ENCODE measurements around the gene WAS.
"Not testable (repeated sequence)": the region's sequence is repeated elsewhere in the genome, so short reads cannot be mapped to it uniquely, and the experiment has no call there.

The WAS gene

DNA sequence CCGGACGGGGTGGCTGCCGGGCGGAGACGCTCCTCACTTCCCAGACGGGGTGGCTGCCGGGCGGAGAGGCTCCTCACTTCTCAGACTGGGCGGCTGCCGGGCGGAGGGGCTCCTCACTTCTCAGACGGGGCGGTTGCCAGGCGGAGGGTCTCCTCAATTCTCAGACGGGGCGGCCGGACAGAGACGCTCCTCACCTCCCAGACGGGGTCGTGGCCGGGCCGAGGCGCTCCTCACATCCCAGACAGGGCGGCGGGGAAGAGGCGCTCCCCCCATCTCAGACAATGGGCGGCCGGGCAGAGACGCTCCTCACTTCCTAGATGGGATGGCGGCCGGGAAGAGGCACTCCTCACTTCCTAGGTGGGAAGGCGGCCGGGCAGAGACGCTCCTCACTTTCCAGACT lies 23.9 kb upstream of the WAS start:
- not testable (repeated sequence) for H3K23ac ChIP-seq (ENCODE audit: low read length in 2 of 2); H3K27ac ChIP-seq (ENCODE audit: low read length, poor library complexity, severe bottlenecking); H3K4me2 ChIP-seq (ENCODE audit: low read length, poor library complexity, severe bottlenecking); H2BK120ac ChIP-seq (ENCODE audit: low read depth, low read length); H4K8ac ChIP-seq (ENCODE audit: low read length); H2BK5ac ChIP-seq (ENCODE audit: low read depth, low read length, poor library complexity, severe bottlenecking); H2BK15ac ChIP-seq (ENCODE audit: low read depth, poor library complexity, severe bottlenecking); H3K4me1 ChIP-seq (ENCODE audit: control insufficient read depth, insufficient read depth, low read depth, low read length); H3K4ac ChIP-seq (ENCODE audit: low read depth in 1 of 2, low read length in 2 of 2); H4K91ac ChIP-seq (ENCODE audit: low read length); H3K14ac ChIP-seq (ENCODE audit: low read length in 2 of 2); H3K9me3 ChIP-seq (ENCODE audit: control insufficient read depth, low read length); H2BK12ac ChIP-seq (ENCODE audit: low read length in 2 of 2); H3K9ac ChIP-seq (ENCODE audit: low read length); H3K36me3 ChIP-seq (ENCODE audit: control insufficient read depth in 1 of 2, insufficient read depth in 2 of 2, low read depth in 1 of 2, low read length in 2 of 2); H3K27me3 ChIP-seq (ENCODE audit: control insufficient read depth in 1 of 2, insufficient read depth in 1 of 2, low read length in 2 of 2); H3K4me3 ChIP-seq (ENCODE audit: insufficient read depth in 1 of 2, low read depth in 1 of 2, low read length in 2 of 2); H3K18ac ChIP-seq (ENCODE audit: low read depth in 1 of 2, low read length in 2 of 2); DNase-seq; H2AFZ ChIP-seq (ENCODE audit: low read depth, low read length); H3K79me1 ChIP-seq (replicated peaks; ENCODE audit: low read length, poor library complexity, severe bottlenecking); H2AK5ac ChIP-seq (ENCODE audit: low read length, severe bottlenecking)
- WGBS = 89% methylated on average over 9 of the region's 34 CpGs

DNA sequence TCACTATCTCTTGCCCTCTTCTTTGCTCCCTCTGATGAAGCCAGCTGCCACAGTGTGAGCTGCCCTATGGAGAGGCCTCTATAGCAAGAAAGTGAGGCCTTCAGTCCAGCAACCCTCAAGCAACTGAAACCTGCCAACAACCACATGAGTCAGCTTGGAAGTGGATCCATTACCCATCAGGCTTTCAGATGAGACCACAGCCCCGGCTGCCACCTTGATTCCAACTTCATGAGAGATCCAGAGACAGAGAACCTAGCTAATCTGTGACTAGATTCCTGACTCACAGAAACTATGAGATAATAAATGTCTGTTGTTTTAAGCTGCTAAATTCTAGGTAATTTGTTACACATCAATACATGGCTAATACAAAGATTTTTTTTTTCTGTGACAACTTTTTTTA lies 20.4 kb upstream of the WAS start:
- no peak overlapping the region for H4K91ac ChIP-seq (ENCODE audit: low read length)

DNA sequence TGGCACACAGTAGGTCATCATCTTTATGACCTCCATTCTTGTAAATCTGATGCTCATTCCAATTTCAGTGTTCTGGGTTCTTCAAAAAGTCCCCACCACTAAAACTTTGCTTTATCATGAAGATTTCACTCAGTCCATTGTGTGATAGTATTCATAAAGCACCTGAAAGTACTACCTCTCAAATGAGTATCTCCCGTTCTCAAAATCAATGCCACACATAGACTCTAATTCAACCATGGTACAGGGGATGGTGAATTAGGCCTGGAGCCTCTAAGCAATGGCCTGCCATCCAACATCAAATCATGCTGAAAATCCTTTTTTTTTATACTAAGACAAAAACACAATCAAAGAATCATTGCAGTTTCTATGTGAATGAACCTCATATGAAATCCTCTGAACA lies 19.4 kb upstream of the WAS start:
- no peaks in the 10 kb centered on the region for H3K79me1 ChIP-seq (replicated peaks; ENCODE audit: low read length, poor library complexity, severe bottlenecking)
- no peak overlapping the region for H2AK5ac ChIP-seq (ENCODE audit: low read length, severe bottlenecking)
- no peak overlapping the region for H3K23ac ChIP-seq (ENCODE audit: low read length in 2 of 2)
- H2BK15ac ChIP-seq (ENCODE audit: low read depth, poor library complexity, severe bottlenecking) = no peak overlapping the region
- H3K27ac ChIP-seq (ENCODE audit: low read length, poor library complexity, severe bottlenecking) = no peak overlapping the region
- H2BK12ac ChIP-seq (ENCODE audit: low read length in 2 of 2) = no peak overlapping the region
- no peak overlapping the region for H3K4me2 ChIP-seq (ENCODE audit: low read length, poor library complexity, severe bottlenecking)
- H3K27me3 ChIP-seq (ENCODE audit: control insufficient read depth in 1 of 2, insufficient read depth in 1 of 2, low read length in 2 of 2) = peaks cover 0 to 7% of the 10 kb centered on the region in 2 experiments
- H3K36me3 ChIP-seq (ENCODE audit: control insufficient read depth in 1 of 2, insufficient read depth in 2 of 2, low read depth in 1 of 2, low read length in 2 of 2) = no peaks in the 10 kb centered on the region
- H3K14ac ChIP-seq (ENCODE audit: low read length in 2 of 2) = no peak overlapping the region
- no peak overlapping the region for H3K4ac ChIP-seq (ENCODE audit: low read depth in 1 of 2, low read length in 2 of 2)
- WGBS = 100% methylated on average over 1 of the region's 1 CpG
- no peaks in the 10 kb centered on the region for H3K4me1 ChIP-seq (ENCODE audit: control insufficient read depth, insufficient read depth, low read depth, low read length)
- H3K18ac ChIP-seq (ENCODE audit: low read depth in 1 of 2, low read length in 2 of 2) = no peak overlapping the region
- no peak overlapping the region for H4K91ac ChIP-seq (ENCODE audit: low read length)
- no peak overlapping the region for H2BK5ac ChIP-seq (ENCODE audit: low read depth, low read length, poor library complexity, severe bottlenecking)
- H3K4me3 ChIP-seq (ENCODE audit: insufficient read depth in 1 of 2, low read depth in 1 of 2, low read length in 2 of 2) = no peak overlapping the region
- no peak overlapping the region for H3K9ac ChIP-seq (ENCODE audit: low read length)
- H2AFZ ChIP-seq (ENCODE audit: low read depth, low read length) = no peak overlapping the region
- DNase-seq = no peak
- H3K9me3 ChIP-seq (ENCODE audit: control insufficient read depth, low read length) = peaks cover 6% of the 10 kb centered on the region
- no peak overlapping the region for H4K8ac ChIP-seq (ENCODE audit: low read length)
- no peak overlapping the region for H2BK120ac ChIP-seq (ENCODE audit: low read depth, low read length)

More for the DNA sequence above, 20.4 kb upstream of the WAS start:
- Histone ChIP-seq H3K4me2 (ENCODE audit: low read length, poor library complexity, severe bottlenecking) (no peak overlapping the region), H3K27me3 (ENCODE audit: control insufficient read depth in 1 of 2, insufficient read depth in 1 of 2, low read length in 2 of 2) (peaks cover 0 to 7% of the 10 kb centered on the region in 2 experiments), H3K23ac (ENCODE audit: low read length in 2 of 2) (no peak overlapping the region), H3K18ac (ENCODE audit: low read depth in 1 of 2, low read length in 2 of 2) (no peak overlapping the region), H2AFZ (ENCODE audit: low read depth, low read length) (no peak overlapping the region), H3K36me3 (ENCODE audit: control insufficient read depth in 1 of 2, insufficient read depth in 2 of 2, low read depth in 1 of 2, low read length in 2 of 2) (no peaks in the 10 kb centered on the region), H3K4me1 (ENCODE audit: control insufficient read depth, insufficient read depth, low read depth, low read length) (no peaks in the 10 kb centered on the region), H3K4me3 (ENCODE audit: insufficient read depth in 1 of 2, low read depth in 1 of 2, low read length in 2 of 2) (no peak overlapping the region), H3K79me1 (replicated peaks; ENCODE audit: low read length, poor library complexity, severe bottlenecking) (no peaks in the 10 kb centered on the region), H3K4ac (ENCODE audit: low read depth in 1 of 2, low read length in 2 of 2) (no peak overlapping the region), H3K9ac (ENCODE audit: low read length) (no peak overlapping the region), H2AK5ac (ENCODE audit: low read length, severe bottlenecking) (no peak overlapping the region), H2BK120ac (ENCODE audit: low read depth, low read length) (no peak overlapping the region), H4K8ac (ENCODE audit: low read length) (no peak overlapping the region), H2BK12ac (ENCODE audit: low read length in 2 of 2) (no peak overlapping the region), H2BK5ac (ENCODE audit: low read depth, low read length, poor library complexity, severe bottlenecking) (no peak overlapping the region), H3K9me3 (ENCODE audit: control insufficient read depth, low read length) (peaks cover 6% of the 10 kb centered on the region), H3K27ac (ENCODE audit: low read length, poor library complexity, severe bottlenecking) (no peak overlapping the region), H2BK15ac (ENCODE audit: low read depth, poor library complexity, severe bottlenecking) (no peak overlapping the region), H3K14ac (ENCODE audit: low read length in 2 of 2) (no peak overlapping the region)
- 83% methylated on average over 1 of the region's 1 CpG for WGBS
- DNase-seq = no peak

- H4K8ac ChIP-seq (ENCODE audit: low read length) = no peak overlapping the region
- no peaks in the 10 kb centered on the region for H3K36me3 ChIP-seq (ENCODE audit: control insufficient read depth in 1 of 2, insufficient read depth in 2 of 2, low read depth in 1 of 2, low read length in 2 of 2)
- H3K27ac ChIP-seq (ENCODE audit: low read length, poor library complexity, severe bottlenecking) = no peak overlapping the region
- H2BK5ac ChIP-seq (ENCODE audit: low read depth, low read length, poor library complexity, severe bottlenecking) = no peak overlapping the region
- H3K4ac ChIP-seq (ENCODE audit: low read depth in 1 of 2, low read length in 2 of 2) = no peak overlapping the region
- H3K9me3 ChIP-seq (ENCODE audit: control insufficient read depth, low read length) = peaks cover 6% of the 10 kb centered on the region
- no peak overlapping the region for H2AK5ac ChIP-seq (ENCODE audit: low read length, severe bottlenecking)
- H3K4me1 ChIP-seq (ENCODE audit: control insufficient read depth, insufficient read depth, low read depth, low read length) = no peaks in the 10 kb centered on the region
- no peak overlapping the region for H3K18ac ChIP-seq (ENCODE audit: low read depth in 1 of 2, low read length in 2 of 2)
- H3K79me1 ChIP-seq (replicated peaks; ENCODE audit: low read length, poor library complexity, severe bottlenecking) = no peaks in the 10 kb centered on the region
- no peak overlapping the region for H4K91ac ChIP-seq (ENCODE audit: low read length)
- no peak overlapping the region for H2BK120ac ChIP-seq (ENCODE audit: low read depth, low read length)
- no peak overlapping the region for H2AFZ ChIP-seq (ENCODE audit: low read depth, low read length)
- H3K23ac ChIP-seq (ENCODE audit: low read length in 2 of 2) = no peak overlapping the region
- H2BK12ac ChIP-seq (ENCODE audit: low read length in 2 of 2) = no peak overlapping the region
- H3K9ac ChIP-seq (ENCODE audit: low read length) = no peak overlapping the region
- no peak overlapping the region for H3K4me2 ChIP-seq (ENCODE audit: low read length, poor library complexity, severe bottlenecking)
- 100% methylated on average over 1 of the region's 2 CpGs for WGBS
- no peak overlapping the region for H3K14ac ChIP-seq (ENCODE audit: low read length in 2 of 2)
- H3K27me3 ChIP-seq (ENCODE audit: control insufficient read depth in 1 of 2, insufficient read depth in 1 of 2, low read length in 2 of 2) = peaks cover 0 to 9% of the 10 kb centered on the region in 2 experiments
- no peak overlapping the region for H2BK15ac ChIP-seq (ENCODE audit: low read depth, poor library complexity, severe bottlenecking)
- DNase-seq = no peak
- H3K4me3 ChIP-seq (ENCODE audit: insufficient read depth in 1 of 2, low read depth in 1 of 2, low read length in 2 of 2) = no peak overlapping the region
These were observed 17.6 kb upstream of the WAS start for GRCh38 chrX:48665991-48666390.

All from mesenchymal stem cell (in vitro differentiated cells and primary cell).